Measurements from ENCODE around the gene ZNF143. TPM values are rescaled to one million over a fixed set of nuclear protein-coding genes. Genes with fewer than 3 reads are reported as not detected.

Gene ZNF143
- total RNA-seq, 3 donors from 2014 or later = 26.5 to 35.2 (median 29.7) TPM

- no peaks in the 10 kb centered on the region for H3K9me3 Mint-ChIP-seq
- ATAC-seq = no peak
- peaks cover 28% of the 10 kb centered on the region for H3K4me1 Mint-ChIP-seq (ENCODE audit: low read depth)
- no peak for DNase-seq
- peaks cover 9% of the 10 kb centered on the region for H3K36me3 Mint-ChIP-seq (ENCODE audit: insufficient read depth)
- no peaks in the 10 kb centered on the region for H3K27me3 Mint-ChIP-seq (ENCODE audit: low read depth)
- H3K4me3 Mint-ChIP-seq = peak overlapping the region; percentile 80
Observed at GRCh38 chr11:9571763-9572115, 110.9 kb downstream of the ZNF143 start.

GRCh38 chr11:9573052-9573774 is 112.4 kb downstream of the ZNF143 start, which contains the start of gene WEE1:
TSS of gene WEE1 (plus strand) at chr11:9573670. CDS start at chr11:9573934, 264 bp downstream.
- peaks cover 36% of the 10 kb centered on the region for H3K4me1 Mint-ChIP-seq (ENCODE audit: low read depth)
- ATAC-seq = peak; percentile 95

DNA sequence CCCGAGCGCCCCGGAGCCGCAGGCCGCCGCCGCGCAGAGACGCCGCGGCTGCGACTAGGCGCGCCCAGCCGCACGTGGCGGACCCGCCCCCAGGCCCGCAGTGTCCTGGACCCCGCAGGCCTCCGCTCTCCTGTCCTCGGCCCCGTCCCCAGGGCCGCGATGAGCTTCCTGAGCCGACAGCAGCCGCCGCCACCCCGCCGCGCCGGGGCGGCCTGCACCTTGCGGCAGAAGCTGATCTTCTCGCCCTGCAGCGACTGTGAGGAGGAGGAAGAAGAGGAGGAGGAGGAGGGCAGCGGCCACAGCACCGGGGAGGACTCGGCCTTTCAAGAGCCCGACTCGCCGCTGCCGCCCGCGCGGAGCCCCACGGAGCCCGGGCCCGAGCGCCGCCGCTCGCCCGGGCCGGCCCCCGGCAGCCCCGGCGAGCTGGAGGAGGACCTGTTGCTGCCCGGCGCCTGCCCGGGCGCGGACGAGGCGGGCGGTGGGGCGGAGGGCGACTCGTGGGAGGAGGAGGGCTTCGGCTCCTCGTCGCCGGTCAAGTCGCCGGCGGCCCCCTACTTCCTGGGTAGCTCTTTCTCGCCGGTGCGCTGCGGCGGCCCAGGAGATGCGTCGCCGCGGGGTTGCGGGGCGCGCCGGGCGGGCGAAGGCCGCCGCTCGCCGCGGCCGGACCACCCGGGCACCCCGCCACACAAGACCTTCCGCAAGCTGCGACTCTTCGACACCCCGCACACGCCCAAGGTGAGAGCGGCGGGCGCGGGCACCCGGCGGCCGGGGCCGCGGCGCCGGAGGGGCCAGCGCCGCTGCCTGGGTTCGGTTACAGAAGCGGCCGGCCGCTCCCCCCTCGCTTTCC is 113.2 kb downstream of the ZNF143 start:
- H3K4me1 Mint-ChIP-seq (ENCODE audit: low read depth) = peaks cover 35% of the 10 kb centered on the region
- H3K27me3 Mint-ChIP-seq (ENCODE audit: low read depth) = no peaks in the 10 kb centered on the region
- H3K9me3 Mint-ChIP-seq = no peaks in the 10 kb centered on the region
- DNase-seq (no peak), ATAC-seq (peak; percentile 46 to 50)
- H3K36me3 Mint-ChIP-seq (ENCODE audit: insufficient read depth) = peaks cover 22% of the 10 kb centered on the region
- H3K4me3 Mint-ChIP-seq = peak overlapping the region; percentile 91

More at GRCh38 chr11:9573052-9573774, 112.4 kb downstream of the ZNF143 start, which contains the start of gene WEE1:
- Mint-ChIP-seq H3K36me3 (ENCODE audit: insufficient read depth) (peaks cover 19% of the 10 kb centered on the region), H3K27me3 (ENCODE audit: low read depth) (no peaks in the 10 kb centered on the region), H3K4me3 (peak within 1 kb of the TSS; percentile 91), H3K9me3 (no peaks in the 10 kb centered on the region)
- DNase-seq = peak; percentile 95

GRCh38 chr11:9574622-9575259 is 113.9 kb downstream of the ZNF143 start:
- ATAC-seq = no peak
- Mint-ChIP-seq H3K4me3 (peak overlapping the region; percentile 91), H3K4me1 (ENCODE audit: low read depth) (peaks cover 29% of the 10 kb centered on the region), H3K36me3 (ENCODE audit: insufficient read depth) (peaks cover 25% of the 10 kb centered on the region), H3K27me3 (ENCODE audit: low read depth) (no peaks in the 10 kb centered on the region), H3K9me3 (no peaks in the 10 kb centered on the region)
- DNase-seq = peak; percentile 7

DNA sequence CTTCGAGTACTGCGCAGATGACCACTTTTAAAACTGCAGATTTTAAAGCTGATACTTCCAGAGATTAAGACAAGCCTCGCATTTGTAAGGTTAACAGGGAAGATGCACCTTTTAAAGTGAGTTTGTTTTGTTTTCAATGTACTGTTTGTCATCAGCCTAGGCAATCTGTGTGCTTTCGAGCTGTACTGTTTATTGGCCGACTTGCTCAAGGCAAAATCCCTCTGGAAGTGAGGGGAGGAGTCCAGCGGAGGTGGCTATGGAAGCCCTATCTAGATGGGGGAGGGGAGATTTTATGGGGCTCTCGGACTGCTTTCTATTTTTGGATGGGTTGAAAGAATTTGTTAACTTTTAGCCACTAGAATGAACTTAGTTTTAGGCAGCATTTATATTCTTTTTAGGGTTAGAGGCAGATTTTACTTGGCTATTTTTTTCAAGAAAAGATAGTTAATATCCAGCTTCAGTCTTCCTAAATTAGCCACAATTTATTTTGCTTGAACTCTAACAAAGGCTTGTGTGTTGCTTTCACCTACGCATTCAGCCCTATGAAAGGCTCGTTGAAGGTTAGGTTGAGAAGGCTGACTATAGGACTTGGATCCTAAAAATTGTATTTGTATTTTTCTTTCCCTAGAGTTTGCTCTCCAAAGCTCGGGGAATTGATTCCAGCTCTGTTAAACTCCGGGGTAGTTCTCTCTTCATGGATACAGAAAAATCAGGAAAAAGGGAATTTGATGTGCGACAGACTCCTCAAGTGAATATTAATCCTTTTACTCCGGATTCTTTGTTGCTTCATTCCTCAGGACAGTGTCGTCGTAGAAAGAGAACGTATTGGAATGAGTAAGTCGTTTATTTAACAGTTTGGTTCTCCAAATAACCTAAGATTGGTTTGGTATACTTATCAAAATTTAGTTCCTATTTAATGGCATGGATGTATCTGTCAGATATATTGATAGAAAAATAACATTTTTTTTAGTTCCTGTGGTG is 114.7 kb downstream of the ZNF143 start:
- Mint-ChIP-seq H3K9me3 (no peaks in the 10 kb centered on the region), H3K4me1 (ENCODE audit: low read depth) (peaks cover 27% of the 10 kb centered on the region), H3K36me3 (ENCODE audit: insufficient read depth) (peaks cover 25% of the 10 kb centered on the region), H3K4me3 (peak overlapping the region; percentile 91), H3K27me3 (ENCODE audit: low read depth) (no peaks in the 10 kb centered on the region)
- DNase-seq (no peak), ATAC-seq (no peak)

DNA sequence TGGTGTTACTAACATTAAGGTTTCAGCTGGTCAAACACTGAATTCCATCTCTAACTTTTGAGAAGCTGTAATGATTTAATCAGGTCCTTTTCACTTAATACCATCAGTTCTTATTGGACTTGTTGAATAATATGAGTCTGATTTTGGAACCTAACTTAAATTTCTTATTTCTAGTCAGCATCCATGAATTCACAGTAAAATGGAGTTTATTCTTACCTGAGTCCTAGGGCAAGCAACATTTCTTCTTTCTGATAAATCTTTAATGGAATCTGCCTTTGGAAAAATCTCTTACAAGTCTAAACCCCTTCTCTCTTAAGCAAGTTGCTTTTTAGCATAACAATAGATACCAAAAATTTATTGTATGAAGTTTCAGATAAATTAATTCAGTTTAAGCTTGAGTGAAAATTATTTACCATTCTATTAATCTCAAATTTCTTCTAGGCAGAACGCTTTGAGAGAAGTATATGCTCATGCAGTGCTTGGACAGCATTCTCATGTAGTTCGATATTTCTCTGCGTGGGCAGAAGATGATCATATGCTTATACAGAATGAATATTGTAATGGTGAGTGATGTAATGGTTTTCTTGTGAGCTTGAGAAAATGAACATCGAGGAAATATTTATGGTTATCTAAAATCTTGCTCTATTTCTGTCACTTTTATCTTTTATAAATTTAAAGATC is 116.0 kb downstream of the ZNF143 start:
- Mint-ChIP-seq H3K9me3 (no peaks in the 10 kb centered on the region), H3K27me3 (ENCODE audit: low read depth) (no peaks in the 10 kb centered on the region), H3K4me3 (peak overlapping the region; percentile 91), H3K36me3 (ENCODE audit: insufficient read depth) (peaks cover 29% of the 10 kb centered on the region), H3K4me1 (ENCODE audit: low read depth) (peaks cover 27% of the 10 kb centered on the region)
- no peak for DNase-seq
- ATAC-seq = no peak

DNA sequence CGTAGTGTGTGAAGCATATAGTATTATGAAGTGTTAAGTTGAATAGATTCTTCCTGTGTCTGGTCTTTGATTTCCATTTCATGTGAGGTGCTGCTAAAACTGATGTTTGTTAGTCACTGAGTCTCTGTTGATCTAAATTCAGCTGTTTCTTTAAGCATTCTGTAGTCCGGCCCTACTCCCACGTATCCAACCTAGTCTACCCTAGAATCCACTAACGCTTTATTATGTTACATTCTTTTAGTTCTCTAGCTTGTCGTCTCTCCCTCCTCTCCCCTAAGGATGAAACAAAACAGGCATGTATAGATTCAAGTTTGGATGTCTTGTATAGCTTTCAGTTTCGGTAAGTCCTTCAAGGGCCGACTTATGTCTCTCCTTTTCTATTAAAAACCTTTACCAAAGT is 116.7 kb downstream of the ZNF143 start:
- Mint-ChIP-seq H3K4me3 (peak overlapping the region; percentile 91), H3K4me1 (ENCODE audit: low read depth) (peaks cover 27% of the 10 kb centered on the region)
- DNase-seq = no peak

More for the DNA sequence above, 116.7 kb downstream of the ZNF143 start:
- no peaks in the 10 kb centered on the region for H3K9me3 Mint-ChIP-seq
- no peak for ATAC-seq
- no peaks in the 10 kb centered on the region for H3K27me3 Mint-ChIP-seq (ENCODE audit: low read depth)
- peaks cover 34% of the 10 kb centered on the region for H3K36me3 Mint-ChIP-seq (ENCODE audit: insufficient read depth)

Other genes starting within 250 kb of the ZNF143 start
- 10 to 100 TPM; 32.5 to 62.9 (median 44.2) TPM for gene DENND5A, start 195.7 kb upstream of the ZNF143 start, total RNA-seq
- 10 to 100 TPM; 17.6 to 21.6 (median 18.0) TPM for gene TMEM41B, start 146.4 kb upstream of the ZNF143 start, total RNA-seq
- gene IPO7, start 76.4 kb upstream of the ZNF143 start, total RNA-seq = 100 to 1,000 TPM; 170 to 189 (median 175) TPM
- gene WEE1, start 112.7 kb downstream of the ZNF143 start, total RNA-seq = 10 to 100 TPM; 36.8 to 39.8 (median 38.0) TPM
- 10 to 100 TPM in 1 of 3 donors, 1 to 10 TPM in 2; 4.6 to 10.0 (median 6.8) TPM for gene SWAP70, start 203.1 kb downstream of the ZNF143 start, total RNA-seq